UCSD-AML1 (cell line): ENCODE results near the gene BIN1.
"Not testable (repeated sequence)": the region's sequence is repeated elsewhere in the genome, so short reads cannot be mapped to it uniquely, and the experiment has no call there.

Experiments used
- DNase-seq: peaks from one replicate; lab custom pipeline; 2025; ENCODE audit not compliant: unreplicated experiment; lab: John Stamatoyannopoulos, UW

BIN1 gene

DNA sequence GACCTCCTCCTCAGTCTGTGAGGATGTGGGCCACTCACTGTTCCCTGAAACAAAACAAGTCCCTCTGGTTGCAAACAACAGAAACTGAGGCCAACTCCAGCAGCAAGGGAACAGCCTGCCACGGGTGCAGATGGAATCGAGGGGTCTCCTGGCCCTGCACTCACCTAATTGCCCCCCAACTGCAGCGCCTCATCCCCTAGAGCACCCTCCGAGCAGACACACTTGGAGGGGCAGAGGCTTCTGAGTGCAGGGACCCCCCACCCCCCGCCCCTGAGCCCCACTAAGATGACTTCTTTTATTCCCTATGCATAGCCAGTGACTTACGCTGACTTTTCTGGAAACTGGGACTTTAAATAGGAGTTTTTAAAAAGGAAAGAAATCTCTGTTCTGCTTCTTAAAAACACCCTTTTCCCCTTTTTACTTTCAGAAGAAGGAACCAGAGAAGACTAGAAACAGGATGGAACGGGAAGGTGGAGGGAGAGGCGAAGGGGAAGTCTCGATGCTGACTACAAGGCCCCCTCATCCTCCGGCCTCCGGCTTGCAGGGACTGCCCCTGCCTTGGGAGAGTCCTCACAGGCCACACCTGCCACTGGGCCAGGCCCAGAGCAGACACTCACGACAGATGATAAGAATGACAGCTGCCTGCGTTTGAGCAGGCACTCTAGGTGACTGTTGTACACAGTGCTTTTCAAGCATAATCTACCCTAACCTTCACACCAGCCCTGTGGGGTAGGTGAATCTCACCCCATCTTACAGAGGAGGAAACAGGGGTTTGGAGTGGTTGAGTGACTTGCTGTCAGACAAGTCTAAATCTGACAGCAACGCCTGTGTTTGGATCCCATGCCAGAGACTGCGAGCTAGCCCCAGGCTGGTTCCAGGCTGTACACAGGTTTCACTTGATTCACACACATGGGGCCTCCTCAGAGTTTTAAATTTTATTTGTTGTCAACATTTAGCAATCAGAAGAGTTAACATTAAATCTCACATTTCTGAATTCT lies 28.2 kb upstream of the BIN1 start:
- no peak for DNase-seq

DNA sequence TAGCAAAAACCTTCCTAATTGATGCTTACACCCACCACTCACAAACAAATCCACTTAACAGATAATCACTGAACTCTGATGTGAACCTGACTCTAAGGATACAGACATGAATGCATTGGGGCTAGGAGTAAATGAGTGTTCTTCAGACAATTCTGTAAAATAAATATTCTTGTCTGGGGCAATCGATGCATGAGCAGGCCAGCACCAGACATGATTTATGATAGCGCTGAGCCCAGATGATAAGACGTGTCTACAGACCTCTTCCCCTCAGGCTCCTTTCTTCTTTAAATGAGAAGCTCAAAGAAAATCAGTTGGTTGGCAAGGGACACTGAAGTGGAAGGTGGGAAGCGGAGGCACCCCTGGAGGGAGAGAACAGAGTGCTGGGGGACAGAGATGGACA lies 27.3 kb upstream of the BIN1 start:
- DNase-seq: no peak

DNA sequence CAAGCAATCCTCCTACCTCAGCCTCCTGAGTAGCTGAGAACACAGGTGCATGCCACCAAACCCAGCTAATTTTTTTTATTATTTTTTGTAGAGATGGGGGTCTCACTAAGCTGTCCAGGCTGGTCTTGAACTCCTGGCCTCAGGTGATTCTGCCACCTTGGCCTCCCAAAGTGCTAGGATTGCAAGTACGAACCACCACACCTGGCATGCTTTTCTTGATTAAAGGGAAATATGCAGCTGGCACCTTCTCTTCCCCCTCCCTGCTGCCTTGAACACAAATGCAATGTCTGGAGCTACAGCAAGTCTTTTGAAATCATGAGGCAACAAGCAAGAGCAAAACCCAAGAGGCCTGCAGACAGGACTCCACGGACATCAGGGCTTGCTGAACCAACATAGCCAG lies 26.8 kb upstream of the BIN1 start:
- DNase-seq: no peak

DNA sequence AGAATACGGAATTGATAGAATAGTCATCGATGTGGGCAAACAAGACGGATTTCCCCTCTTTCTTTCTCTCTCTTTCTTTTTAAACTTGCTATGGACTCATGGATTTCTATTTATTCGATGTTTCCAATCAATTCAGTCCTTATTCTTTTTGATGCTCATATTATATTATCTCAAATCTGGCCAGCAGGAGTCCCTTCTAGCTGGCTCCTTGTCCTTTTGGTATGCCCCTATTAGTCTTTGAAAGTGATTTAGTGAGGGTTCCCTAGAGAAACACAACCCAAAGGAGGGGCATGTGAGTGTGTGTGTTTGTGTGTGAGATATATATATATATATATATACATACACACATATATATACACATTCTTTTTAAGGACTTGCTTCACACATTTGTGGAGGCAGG lies 23.5 kb upstream of the BIN1 start:
- no peak for DNase-seq

DNA sequence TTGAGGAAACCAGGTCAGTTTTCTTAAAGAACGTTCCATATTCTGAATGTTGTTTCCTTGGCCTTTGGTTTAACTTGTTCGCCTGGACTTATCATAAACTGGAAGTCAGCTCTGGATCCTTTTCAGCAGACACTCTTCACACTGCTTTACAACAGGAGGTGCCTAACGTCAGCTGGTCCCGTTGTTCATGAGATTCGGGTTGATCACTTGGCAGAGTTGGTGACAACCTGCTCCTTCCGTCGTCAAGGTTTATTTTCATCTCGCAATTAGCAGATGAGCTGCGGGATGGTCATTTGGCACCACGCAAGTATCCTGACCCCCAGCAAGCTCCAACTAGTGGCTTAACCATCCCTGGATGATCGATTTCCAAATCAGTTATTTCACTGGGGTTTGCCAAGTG lies 23.0 kb upstream of the BIN1 start:
- no peak for DNase-seq

DNA sequence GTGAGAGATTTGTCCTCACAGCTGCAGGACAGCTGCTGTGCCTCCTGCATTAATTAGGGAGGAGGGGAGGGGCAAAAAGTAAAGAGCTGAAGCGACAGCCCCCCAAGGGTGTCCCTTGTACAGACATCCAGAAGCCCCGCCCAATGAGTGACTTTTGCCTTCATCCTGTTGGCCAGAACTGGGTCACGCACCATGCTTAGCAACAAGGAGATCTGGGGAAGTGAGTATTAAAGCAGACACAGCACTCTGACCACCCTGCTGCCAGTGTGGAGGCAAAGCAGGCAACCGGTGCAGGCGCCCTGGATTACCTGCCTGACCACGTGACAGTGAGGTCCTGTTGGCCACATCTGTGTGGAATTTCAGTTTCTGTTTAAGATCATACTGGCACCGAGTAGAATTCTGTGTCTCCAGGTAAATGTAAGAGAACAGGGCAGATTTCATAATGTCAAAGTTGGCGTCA lies 21.5 kb upstream of the BIN1 start:
- no peak for DNase-seq

DNA sequence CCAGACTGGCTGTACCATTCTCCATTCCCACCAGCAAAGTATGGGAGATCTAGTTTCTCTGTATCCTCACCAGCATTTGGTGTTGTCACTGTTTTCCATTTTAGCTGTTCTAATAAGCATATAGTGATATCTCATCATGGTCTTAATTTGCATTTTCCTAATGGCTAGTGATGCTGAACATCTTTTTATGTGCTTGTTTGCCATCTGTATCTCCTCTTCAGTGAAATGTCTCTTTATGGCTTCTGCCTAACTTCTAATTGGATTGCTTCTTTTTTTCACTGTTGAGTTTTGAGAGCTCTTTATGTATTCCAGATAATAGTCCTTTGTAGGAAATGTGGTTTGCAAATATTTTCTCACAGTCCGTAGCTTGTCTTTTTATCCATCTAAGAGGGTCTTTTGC lies 18.9 kb upstream of the BIN1 start:
- no peak for DNase-seq

DNA sequence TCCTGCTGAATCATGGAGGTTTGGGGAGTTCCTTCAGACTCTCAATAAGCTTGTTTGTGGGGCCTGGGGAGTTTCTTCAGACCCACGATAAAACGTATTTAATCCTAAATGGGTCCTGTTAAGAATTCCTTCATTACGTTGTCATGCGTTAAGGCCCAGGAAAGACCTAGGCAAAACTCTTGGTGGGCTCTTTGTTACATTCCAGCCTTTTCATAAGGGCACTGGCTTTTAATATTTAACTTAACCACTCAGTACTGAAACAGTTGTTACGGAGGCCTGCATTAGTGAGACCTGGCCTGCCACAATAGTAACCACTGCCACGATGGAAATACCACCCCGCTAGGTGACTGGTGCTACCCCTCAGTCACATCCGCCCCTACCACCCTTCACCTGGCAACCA lies 17.5 kb upstream of the BIN1 start:
- no peak for DNase-seq

DNA sequence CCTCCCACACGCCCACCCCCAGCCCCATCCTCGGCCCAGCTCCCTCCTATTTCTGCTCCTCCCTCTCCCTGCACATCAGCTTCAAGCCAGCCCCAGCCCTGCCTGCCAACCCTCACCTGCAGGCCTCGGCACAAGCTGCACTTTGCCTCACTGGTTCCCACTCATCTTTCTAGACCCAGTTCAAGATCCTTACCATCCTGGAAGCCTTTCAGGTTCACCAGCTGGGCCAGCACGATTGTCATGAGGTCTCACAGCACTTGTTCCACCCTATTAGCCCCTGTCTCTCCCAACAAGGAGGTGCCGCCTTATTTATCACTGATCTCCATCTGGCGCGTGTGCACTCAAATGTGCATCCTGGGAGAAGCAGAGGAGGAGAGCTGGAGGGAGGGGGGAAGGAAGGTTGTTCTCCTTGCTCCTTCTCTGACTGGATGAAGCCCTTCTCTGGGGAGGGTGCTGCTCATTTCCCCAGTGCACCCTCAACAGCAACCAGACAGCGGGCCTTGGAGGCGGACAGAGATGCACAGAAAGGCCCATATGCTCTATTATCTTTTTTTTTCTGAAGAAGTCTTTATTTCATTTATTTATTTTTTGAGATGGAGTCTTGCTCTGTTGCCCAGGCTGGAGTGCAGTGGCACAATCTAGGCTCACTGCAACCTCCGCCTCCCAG lies 15.5 kb upstream of the BIN1 start:
- DNase-seq: no peak

DNA sequence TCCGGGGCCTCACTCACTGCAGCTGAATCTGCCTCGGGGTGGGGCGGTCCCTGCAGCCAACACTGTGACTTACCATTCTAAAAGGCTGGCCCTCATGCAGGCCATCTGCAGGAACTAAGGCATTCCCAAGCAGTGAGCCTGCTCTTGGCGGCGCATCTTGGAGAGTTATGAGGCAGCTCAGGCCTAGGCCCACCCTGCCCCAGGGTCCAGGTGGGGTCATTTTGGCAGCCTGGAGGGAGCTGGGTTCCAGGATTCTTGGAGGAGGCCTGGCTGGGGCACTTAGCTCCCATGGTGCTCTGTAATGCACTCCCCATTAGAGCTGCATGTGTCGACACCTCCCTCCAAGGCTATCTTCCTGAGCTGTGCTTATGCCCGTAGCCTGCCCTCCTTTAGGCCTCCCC lies 14.8 kb upstream of the BIN1 start:
- DNase-seq: no peak

DNA sequence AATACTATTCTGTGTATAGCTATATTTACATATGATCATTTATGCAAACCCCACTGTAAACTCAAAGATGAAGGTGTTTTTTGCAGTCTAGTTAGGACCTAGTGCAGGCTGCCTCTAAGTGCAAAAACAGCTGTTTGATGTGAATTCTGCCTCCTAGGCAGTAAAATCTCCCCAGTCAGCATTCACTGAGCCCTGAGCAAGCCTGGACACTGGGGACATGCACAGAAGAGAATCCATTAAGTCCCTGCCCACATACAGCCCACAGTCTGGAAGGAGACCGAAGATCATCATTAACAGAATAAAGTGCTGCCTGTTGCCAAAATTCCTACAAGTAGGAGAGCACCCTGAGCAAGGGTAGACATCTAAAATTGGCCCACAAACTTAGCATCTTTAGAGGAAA lies 14.4 kb upstream of the BIN1 start:
- DNase-seq: no peak

DNA sequence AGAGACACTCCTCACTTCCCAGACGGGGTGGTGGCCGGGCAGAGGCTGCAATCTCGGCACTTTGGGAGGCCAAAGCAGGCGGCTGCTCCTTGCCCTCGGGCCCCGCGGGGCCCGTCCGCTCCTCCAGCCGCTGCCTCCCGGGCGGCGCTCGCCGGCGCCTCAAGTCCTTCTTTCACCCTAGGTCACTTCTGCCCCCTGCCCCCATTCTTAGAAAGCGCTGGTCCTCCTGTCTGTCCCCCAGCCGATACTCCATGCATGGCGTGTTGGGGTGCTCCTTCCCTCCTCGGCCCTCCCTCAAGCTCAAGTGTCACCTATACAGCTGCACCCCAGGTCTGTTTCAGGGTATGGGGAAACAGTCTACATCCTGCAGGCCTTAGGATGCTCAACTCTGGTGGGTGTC lies 13.5 kb upstream of the BIN1 start:
- DNase-seq: not testable (repeated sequence)

DNA sequence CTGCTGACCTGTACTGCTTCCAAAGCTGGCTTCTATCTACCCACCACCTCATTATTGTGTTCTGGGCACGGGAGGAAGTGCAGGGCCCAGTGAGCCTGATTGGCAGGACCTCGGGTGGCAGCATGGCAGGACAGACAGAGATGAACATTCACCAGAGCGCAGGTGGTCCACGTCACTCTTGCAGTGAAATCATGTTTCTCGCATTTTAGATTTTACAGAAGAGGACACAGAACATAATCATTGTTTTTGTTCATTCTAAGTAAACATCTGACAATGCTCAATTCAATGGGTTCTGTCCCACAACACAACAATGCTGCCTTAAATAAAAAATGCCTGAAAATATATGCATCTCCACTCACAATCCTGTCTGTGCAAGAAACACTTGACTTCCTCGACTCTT lies 11.5 kb upstream of the BIN1 start:
- no peak for DNase-seq

DNA sequence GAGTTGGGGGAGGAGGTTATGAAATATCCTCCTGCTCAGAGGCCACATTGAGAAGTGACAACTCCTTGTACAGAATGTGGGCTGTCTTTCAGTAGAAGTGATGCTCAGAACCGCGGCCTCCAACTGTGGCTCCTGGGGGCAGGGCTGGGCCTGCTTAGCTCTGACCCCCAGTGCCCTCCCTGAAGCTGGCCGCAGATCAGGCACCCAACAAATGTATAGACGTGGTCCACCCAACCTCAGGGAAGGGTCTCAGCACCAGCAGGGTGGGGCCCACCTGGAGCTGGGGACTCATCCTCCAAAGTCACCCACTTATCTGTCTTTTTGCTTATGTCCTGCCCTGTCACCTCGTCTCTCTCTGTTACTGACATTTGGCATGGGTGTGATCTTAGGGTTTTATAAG lies 11.1 kb upstream of the BIN1 start:
- no peak for DNase-seq

DNA sequence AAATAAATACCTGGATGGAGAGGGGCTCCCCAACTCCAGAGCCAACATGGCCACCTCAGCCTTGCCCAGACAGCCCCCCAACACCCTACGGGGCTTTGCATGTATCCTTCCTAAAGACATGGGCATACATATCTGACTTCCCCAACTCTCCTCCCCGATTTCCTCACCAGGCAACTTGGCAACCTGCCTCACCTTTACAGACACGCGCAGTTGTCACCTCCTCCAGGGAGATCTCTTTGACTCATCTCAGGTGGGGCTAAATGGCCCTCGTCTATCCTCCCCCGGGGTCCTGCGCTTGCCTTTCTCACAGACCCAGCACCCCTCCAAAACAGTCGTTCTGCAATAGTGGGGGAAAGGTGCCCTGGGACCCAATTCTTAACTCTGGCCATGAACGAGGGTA lies 10.6 kb upstream of the BIN1 start:
- no peak for DNase-seq

DNA sequence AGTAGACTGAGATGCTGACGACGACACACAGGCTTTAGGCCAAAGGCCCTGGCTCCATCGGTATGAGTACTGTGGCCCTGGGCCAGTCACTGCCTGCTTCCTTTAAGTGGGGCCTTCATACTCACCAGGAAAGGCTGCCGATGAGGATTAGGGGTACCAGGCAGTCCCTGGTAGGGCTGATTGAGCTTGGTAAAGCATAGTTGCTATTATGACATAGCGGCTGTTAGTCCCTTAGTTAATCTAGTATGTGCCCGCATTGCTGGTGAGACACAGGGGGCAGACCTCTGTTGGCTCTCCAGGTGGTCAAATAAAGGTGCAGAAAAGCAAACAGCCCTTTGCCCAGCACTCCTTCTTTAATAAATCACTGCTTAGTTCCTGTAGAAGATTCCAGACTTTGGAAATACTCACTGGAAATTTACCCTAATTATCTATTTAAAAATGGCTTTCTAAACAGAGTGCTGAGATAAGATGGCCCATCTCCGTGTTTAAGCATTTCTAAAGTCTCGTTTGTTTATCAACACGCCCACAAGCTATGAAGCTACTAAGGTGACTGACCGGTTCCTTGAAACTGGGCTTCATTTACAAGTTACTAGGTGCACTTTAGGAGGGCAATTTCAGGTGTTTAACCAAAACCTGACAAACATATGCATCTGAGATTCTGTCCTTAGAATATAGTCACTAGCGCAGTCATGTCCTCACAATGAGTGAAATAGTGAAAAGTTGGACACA lies 8.7 kb upstream of the BIN1 start:
- DNase-seq: no peak

DNA sequence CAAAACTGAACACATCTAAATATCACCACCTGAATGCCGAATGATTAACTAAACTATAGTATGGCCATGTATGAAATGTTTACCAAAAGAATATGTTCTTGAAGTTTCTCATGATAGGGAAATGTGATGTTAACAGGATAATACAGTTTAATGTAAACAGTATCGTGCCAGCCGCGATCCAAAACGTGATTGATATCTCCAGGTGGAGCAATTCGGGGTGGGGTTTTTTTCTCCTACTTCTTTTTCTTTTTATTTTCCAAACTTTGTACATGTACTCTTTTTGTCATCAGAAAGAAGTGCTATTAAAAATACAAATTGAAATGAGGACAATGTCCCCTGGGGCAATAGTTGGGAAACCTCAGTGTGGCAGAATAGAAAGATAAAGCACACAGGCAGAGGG lies 4.0 kb upstream of the BIN1 start:
- no peak for DNase-seq

DNA sequence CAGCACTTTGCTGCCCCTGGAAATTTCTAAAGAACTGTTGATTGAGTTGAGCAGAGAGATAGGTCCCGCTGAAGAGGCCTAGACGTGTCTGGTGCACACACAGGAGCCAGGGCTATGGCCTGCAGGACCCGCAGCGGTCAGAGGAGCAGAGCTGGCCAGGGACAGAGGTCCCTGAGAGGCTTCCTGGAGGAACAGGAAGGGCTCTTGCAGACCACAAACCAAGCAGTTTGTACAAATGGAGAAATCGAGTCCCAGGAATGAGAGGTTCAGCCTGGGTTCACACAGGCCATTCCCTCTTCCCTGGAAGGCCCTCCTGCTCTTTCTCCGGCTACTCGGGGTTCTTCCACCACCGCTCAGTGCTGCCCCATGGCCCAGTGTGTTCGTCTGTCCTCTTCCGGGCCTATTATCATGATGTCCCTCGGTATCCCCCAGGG lies 1.2 kb upstream of the BIN1 start:
- DNase-seq: no peak

DNA sequence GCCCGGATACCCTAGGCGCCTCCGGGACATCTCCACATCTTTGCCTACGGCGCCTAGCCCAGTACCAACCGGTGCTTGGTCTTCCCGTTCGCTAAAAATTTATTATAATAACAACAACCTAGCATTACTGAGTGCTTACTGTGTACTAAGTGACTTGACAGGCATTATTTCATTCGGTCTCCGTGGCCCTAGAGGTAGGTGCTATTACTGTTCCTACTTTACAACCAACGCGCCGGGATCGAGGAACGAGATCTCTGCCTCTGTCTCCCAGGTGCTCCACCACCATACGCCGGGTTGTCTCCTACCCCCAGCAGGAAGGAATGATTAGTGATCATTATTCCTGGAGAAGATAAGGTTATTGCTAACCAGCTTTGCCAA lies 657 bp upstream of the BIN1 start:
- DNase-seq: no peak

DNA sequence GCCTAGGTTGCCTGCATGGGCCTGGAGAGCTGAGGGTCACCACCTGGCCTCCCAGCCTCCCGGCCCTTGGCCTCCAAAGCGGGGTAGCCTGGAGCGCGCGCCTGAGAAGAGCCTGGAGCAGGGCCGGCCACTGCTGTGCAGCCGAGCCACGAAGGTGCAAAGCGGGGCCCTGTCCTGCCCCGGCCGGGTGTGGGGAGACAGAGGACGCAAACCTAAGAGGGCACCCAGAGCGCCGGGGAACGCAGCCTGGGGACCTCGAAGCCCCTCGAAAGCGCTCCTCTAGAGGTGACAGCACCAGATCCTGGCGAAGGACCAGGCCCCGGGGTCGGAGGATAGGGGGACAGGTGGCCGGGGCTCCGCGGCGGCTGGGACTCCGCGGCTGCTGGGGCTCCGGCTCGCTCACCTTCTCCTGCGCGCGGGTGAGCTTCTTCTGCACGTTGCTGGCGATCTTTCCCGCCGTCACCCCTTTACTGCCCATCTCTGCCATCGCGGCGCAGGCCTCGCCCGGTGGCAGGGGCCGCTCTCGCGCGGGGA lies 430 bp downstream of the BIN1 start:
- DNase-seq: no peak

DNA sequence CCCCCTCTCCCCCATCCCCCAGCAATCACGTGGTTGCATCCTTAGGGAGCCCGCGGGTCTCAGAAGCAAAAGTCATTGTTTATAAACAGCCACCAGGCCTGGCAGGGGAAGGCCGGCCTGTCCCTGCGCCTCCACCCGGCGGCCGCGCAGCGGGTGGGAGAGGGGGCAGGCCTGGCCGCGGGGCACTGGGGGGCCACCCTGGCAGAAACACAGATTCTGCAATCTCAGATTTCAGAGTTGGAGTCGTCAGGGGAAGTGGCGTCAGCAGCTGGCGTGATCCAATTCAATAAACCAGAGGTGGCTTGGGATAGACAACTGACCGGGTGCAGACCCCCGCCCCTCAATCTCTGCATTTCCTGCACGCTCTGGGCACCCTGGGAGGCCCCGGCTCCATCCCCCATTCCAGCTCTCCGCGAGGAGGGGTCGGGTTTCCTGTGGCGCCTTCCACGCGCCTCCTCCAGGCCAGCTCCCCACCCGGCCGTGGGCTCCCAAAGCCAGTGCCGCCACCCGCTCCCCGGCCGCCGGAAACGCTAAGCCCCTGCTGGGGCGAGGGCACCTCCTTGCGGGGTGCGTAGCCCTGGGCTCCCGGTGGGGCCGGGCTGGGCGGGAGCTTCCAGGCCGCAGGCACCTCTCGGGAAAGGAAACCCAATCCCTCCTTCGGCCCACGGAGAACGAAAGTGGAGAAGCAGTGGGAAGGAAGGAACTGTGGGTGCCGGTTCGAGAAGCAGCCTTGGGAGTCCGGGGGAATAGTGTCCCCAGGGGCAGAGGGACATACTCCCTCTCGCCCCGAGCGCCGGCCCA lies 1.1 kb downstream of the BIN1 start:
- no peak for DNase-seq
